SH-SY5Y (cell line): ENCODE measurements around the gene SFXN5.

Experiments used
- GATA2 ChIP-seq: IDR thresholded peaks from 2 replicates; pipeline ENCODE4 v1.6.1; 2011; ENCODE audit warnings: mild to moderate bottlenecking, low read depth, low read length
- GATA3 ChIP-seq: IDR thresholded peaks from 2 replicates; pipeline ENCODE4 v1.6.1; 2011; ENCODE audit warnings: low read depth, mild to moderate bottlenecking, low read length, moderate library complexity

DNA sequence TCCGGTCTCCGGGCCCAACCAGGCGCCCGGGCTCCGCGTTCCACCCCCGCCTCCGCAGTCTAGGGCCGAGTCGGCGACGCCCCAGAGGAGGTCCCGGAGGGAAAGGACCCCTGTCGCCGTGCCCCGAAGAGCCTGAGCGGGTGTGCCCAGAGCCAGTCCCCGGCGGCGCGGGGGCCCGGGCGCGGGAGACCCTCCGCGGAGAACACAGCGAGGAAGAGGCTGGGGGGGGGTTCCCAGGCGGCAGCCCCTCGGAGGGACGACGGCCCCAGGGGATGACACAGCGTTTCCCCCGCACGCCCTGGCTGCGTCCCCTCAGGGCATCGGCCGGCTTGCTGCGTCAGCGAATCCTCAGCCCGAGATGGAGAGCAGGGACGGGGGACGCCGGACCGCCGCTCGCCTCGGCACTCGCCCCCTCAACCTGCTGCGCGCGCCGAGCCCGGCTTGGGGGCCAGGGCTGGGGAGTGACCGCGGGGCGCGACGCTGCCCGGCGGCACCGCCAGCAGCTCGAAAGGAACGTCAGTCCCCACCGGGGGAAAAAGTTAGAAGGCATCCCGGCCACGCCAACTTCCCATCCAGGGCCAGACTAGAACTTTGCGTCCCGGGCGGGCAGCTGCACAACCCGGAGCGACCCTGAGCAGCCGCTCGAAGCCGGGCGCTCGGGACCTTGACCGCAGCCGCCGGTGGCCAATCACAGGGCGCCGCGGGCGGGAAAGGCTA lies 711 bp downstream of the SFXN5 start:
- no peak for TF ChIP-seq GATA2
- no peak for TF ChIP-seq GATA3
